Adrenal gland (tissue), 12 donors: Measurements from ENCODE around the gene MAGOH. TPM values are rescaled to one million over a fixed set of nuclear protein-coding genes. Genes with fewer than 3 reads are reported as not detected.
"Not testable (repeated sequence)": the region's sequence is repeated elsewhere in the genome, so short reads cannot be mapped to it uniquely, and the experiment has no call there.

Source experiments
- DNase-seq, 7 donors: peaks; one replicate each; pipeline ENCODE4 v3.0.0-alpha.2; 2019 to 2020
- H3K27ac ChIP-seq, 5 donors: fragments of 200-600 bp; sonication (generic) in 4 of 5; 1 replicate in 3 of 5; 2 replicates in 2 of 5; pipeline versions ENCODE4 v1.5.1 to v1.8.0; 2016 to 2020; ENCODE audit warnings: mild to moderate bottlenecking in 1 of 5
- H3K27me3 ChIP-seq: fragments of 200-600 bp; 2 replicates; pipeline ENCODE4 v1.8.0; 2021
- H3K36me3 ChIP-seq, 2 donors: fragments of 200-600 bp; replicated peaks in 1 of 2; 1 replicate in 1 of 2; 2 replicates in 1 of 2; pipeline versions ENCODE4 v1.5.1 to v1.8.0; 2018 to 2022
- H3K4me1 ChIP-seq, 2 donors: fragments of 200-600 bp; replicated peaks in 1 of 2; 1 replicate in 1 of 2; 2 replicates in 1 of 2; pipeline versions ENCODE4 v1.5.1 to v1.8.0; 2018 to 2021
- H3K4me3 ChIP-seq, 4 donors: fragments of 200-600 bp; sonication (generic) in 3 of 4; one replicate each; pipeline ENCODE4 v1.5.1; 2016 to 2018
- H3K9me3 ChIP-seq, 3 donors: fragments of 200-600 bp; sonication (generic) in 1 of 3; replicated peaks in 1 of 3; 1 replicate in 2 of 3; 2 replicates in 1 of 3; pipeline versions ENCODE4 v1.5.1 to v1.8.0; 2016 to 2021
- POLR2A ChIP-seq, 2 donors: fragments of 450-650 bp; IDR thresholded peaks; one replicate each; pipeline ENCODE4 v1.6.1; 2017; ENCODE audit warnings: antibody characterized with exemption in 2 of 2, mild to moderate bottlenecking in 2 of 2, moderate library complexity in 1 of 2
- WGBS, 4 donors: extraction: QIAGEN DNeasy Blood & Tissue Kit in 2 of 4; methylation state at CpG; one replicate each; pipeline versions ENCODE4 v1.1.5 to v1.1.7; 2013 to 2017; 5-methylcytosine and 5-hydroxymethylcytosine counted together
- intact Hi-C, 2 donors: fragments of 100-400 bp; cut with DNase I; formaldehyde crosslinking; loops; one replicate each; pipeline versions ENCODE4 v1.14.1 to v1.15.0; 2022 to 2023
- polyA plus RNA-seq, 3 donors: library from polyadenylated mRNA; stranded (reverse); fragments of 200-250 nt in 2 of 3; fragments of 350-450 nt in 1 of 3; fragmentation: Illumina TruSeq in 1 of 3; extraction: RNeasy Lipid Tissue Mini Kit (QIAGEN cat#74804) in 1 of 3; gene quantifications; one replicate each; pipeline ENCODE4 v1.2.3, GENCODE V29; 2013 to 2014
- total RNA-seq, 9 donors: library from RNA; depleted of rRNA in 4 of 9; stranded (reverse); fragments of >200 nt in 4 of 9; fragments of 120-200 nt in 1 of 9; fragmentation: NEBNext Ultra II Directional in 1 of 9; extraction: Animal tissue kit (Norgen Biotek cat#: 25700) in 1 of 9; gene quantifications; one replicate each; pipeline versions ENCODE4 v1.1.0 to v1.2.4, GENCODE V29; 2013 to 2023
- TF ChIP-seq, protein P1 (sequence below), 6 experiments: fragments of 450-650 bp in 4 of 6; fragments of 200-600 bp in 2 of 6; sonication (generic) in 1 of 6; IDR thresholded peaks; 1 replicate in 5 of 6; 2 replicates in 1 of 6; pipeline versions ENCODE4 v1.5.1 to v1.8.0; 2016 to 2021; ENCODE audit warnings: antibody characterized with exemption in 6 of 6, mild to moderate bottlenecking in 2 of 6, moderate library complexity in 1 of 6
- donor health status: healthy with polysubstance abuse.
- donor health status: Bipolar disorder and iron deficiency.
- donor health status: DM: yes; HTN: yes; CAD: no.
- donor health status: DM: no; HTN: no; CAD: no.
- donor health status: DM: no; HTN: no; CAD: no.
- donor health status: DM: yes; HTN: yes; CAD: no.

Gene MAGOH
- total and polyA plus RNA-seq, 12 donors = 14.5 to 119 (median 33.3) TPM

DNA sequence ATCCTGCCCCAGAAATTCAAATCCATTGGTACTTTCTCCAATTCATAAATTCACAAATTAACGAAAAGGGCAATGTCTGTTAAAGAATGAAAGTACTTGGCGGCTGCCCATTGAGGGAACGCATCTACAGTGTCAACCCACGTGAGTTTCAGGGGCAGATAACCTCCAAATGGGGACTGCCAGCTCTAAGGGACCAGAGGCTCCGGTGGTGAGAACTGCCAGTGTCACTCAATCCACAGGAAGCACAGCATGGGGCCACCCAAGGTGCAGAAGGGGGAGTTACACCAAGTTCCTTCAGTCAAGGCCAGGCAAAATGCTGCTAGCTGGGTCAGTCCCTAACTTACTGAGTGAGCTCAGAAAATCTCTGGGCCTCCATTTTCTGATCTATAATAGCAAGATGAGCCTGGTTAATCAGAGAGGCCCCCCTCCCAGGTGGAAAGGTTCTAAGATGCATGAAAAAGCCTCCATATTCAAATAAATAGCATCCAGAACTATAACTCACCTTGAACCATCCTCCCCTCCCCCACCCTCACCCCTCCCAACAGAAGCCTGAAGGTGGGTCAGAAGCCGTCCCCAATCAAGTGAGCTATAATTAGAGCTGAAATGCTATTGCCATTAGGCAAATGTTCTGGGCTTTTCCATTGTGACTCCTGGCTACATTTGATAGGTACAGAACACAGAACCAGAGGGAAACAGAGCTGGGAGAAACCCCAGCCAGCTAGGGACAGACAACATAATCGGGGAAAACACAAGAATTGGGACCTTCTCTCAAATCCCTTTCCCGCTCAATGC is 47.8 kb upstream of the MAGOH start:
- TF ChIP-seq, protein P1, sequence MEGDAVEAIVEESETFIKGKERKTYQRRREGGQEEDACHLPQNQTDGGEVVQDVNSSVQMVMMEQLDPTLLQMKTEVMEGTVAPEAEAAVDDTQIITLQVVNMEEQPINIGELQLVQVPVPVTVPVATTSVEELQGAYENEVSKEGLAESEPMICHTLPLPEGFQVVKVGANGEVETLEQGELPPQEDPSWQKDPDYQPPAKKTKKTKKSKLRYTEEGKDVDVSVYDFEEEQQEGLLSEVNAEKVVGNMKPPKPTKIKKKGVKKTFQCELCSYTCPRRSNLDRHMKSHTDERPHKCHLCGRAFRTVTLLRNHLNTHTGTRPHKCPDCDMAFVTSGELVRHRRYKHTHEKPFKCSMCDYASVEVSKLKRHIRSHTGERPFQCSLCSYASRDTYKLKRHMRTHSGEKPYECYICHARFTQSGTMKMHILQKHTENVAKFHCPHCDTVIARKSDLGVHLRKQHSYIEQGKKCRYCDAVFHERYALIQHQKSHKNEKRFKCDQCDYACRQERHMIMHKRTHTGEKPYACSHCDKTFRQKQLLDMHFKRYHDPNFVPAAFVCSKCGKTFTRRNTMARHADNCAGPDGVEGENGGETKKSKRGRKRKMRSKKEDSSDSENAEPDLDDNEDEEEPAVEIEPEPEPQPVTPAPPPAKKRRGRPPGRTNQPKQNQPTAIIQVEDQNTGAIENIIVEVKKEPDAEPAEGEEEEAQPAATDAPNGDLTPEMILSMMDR (IDR thresholded peaks at IDR 0.05) = no peak
- Histone ChIP-seq H3K9me3 (no peaks in the 10 kb centered on the region), H3K36me3 (no peaks in the 10 kb centered on the region), H3K27ac (no peak overlapping the region), H3K4me1 (no peaks in the 10 kb centered on the region), H3K27me3 (no peaks in the 10 kb centered on the region), H3K4me3 (no peak overlapping the region)
- intact Hi-C loops = no loop called here
- no peak for DNase-seq
- WGBS, 4 donors = 67 to 80% (median 77%) methylated on average over 8 of the region's 8 CpGs

DNA sequence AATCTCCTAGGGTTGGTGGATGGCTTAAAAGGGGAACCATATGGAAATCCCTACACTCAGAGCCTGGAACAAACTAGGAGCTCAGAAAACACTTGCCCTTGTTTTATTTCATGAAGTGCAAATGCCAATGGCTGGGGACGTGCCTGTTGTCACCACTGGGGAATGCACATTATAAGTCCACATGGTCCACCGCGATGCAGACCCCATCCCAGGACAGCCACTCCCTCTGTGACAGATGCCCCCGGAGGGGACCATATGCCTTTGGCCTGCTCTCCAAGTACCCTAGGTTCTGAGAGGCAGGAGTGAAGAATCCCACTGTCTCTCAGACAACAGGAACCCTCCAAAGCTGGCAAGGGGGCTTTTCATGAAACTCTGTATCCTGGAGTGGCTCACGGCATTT is 47.2 kb upstream of the MAGOH start:
- Histone ChIP-seq H3K27me3 (no peaks in the 10 kb centered on the region), H3K36me3 (no peaks in the 10 kb centered on the region), H3K4me3 (no peak overlapping the region), H3K9me3 (no peaks in the 10 kb centered on the region), H3K4me1 (no peaks in the 10 kb centered on the region), H3K27ac (no peak overlapping the region)
- 74 to 96% (median 81%) methylated on average over 4 to 5 of the region's 5 CpGs for WGBS, 4 donors
- TF ChIP-seq POLR2A (IDR thresholded peaks at IDR 0.05) = no peak
- TF ChIP-seq, protein P1 (IDR thresholded peaks at IDR 0.05) = no peak
- intact Hi-C loops = no loop called here
- DNase-seq = no peak

DNA sequence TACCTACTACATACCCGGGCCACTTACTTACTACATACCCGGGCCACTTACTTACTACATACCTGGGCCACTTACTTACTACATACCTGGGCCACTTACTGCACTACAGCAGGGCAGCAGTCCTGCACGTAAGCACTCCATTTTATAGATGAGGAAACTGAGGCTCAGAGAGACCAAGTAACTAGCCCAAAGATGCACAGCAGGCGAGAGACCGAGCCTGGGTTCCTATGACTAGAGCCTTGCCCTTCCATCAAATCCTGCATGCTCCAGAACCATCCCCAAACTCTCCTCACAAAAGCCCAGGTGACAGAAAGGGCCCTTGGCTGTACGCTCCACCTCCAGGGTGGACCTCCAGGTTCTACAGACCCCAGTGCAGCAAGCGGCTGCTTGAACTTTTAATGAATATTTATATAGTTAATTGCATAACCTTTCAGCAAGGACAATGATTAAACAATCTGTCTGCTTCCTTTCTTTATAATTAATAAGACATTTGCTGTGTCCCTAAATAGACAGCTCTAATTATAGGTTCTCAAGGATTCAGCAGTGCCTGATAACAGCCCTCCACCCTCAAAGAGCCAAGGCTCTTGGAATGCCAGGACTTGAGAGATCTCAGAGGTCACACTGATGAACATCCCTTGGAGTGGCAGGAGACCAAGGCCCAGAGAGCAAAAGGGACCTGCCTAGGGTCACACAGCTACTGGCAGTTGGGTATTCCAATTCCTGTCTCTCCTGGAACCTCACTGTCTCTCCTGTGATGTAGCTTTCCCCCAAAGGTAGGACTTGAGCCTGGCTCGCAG is 46.1 kb upstream of the MAGOH start:
- Histone ChIP-seq H3K4me3 (no peak overlapping the region), H3K4me1 (no peaks in the 10 kb centered on the region), H3K9me3 (no peaks in the 10 kb centered on the region), H3K27me3 (no peaks in the 10 kb centered on the region), H3K27ac (no peak overlapping the region), H3K36me3 (no peaks in the 10 kb centered on the region)
- TF ChIP-seq, protein P1 (IDR thresholded peaks at IDR 0.05) = no peak
- TF ChIP-seq POLR2A (IDR thresholded peaks at IDR 0.05) = no peak
- 93 to 95% (median 94%) methylated on average over 8 of the region's 8 CpGs for WGBS, 4 donors
- no peak for DNase-seq
- intact Hi-C loops = no loop called here

DNA sequence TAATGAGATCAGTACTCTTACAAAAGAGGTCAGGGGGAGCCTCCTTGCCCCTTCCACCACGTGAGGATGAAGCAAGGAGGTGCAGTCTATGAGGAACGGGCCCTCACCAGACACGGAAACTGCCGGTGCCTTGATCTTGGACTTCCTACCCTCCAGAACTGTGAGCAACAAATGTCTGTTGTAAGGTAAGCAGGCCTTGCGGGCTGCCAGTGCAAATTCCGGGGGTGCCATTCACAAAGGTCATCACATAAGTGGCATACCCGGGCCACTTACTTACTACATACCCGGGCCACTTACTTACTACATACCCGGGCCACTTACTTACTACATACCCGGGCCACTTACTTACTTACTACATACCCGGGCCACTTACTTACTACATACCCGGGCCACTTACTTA is 44.8 kb upstream of the MAGOH start:
- H3K36me3 ChIP-seq, H3K4me1 ChIP-seq, H3K27me3 ChIP-seq, H3K4me3 ChIP-seq, DNase-seq, H3K27ac ChIP-seq, H3K9me3 ChIP-seq, intact Hi-C loops: not testable (repeated sequence)
- WGBS, 4 donors = 95 to 96% (median 95%) methylated on average over 9 to 12 of the region's 12 CpGs
